A673 (cell line): ENCODE results near the gene TASP1.

Source experiments
- EZH2 ChIP-seq: fragments of 200-600 bp; sonication (generic); IDR thresholded peaks from 2 replicates; pipeline ENCODE4 v1.6.1; 2017; ENCODE audit warnings: borderline replicate concordance, low read depth, mild to moderate bottlenecking, mixed read lengths, antibody characterized with exemption, low read length; ENCODE audit not compliant: poor library complexity, severe bottlenecking
- TF ChIP-seq, protein P1 (sequence below): fragments of 300-800, 200-600 bp; sonication (generic); conservative IDR thresholded peaks from 2 replicates; pipeline ENCODE4 v1.5.1; 2017; ENCODE audit warnings: low read depth, mild to moderate bottlenecking, antibody characterized with exemption, low read length, moderate library complexity, mixed read lengths

DNA sequence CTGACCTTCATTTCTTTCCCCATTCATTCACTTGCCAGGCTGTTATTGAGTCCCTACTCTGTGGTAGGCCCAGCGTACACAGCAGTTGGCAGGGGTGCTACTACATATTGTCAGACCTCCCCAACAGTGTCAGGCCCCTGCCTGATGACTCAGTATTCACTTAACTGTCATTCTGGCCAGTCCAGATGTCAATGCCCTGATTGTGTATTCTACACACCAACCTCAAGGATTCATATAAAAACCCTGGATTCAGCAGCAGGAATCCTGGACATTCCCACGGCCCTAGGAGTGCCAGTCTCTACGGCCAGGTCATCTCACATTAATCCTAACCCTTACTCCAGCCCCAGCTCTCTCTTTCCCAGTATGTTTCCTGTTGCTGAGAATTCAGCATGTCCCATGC, 151.5 kb downstream of the TASP1 start:
- TF ChIP-seq, protein P1, sequence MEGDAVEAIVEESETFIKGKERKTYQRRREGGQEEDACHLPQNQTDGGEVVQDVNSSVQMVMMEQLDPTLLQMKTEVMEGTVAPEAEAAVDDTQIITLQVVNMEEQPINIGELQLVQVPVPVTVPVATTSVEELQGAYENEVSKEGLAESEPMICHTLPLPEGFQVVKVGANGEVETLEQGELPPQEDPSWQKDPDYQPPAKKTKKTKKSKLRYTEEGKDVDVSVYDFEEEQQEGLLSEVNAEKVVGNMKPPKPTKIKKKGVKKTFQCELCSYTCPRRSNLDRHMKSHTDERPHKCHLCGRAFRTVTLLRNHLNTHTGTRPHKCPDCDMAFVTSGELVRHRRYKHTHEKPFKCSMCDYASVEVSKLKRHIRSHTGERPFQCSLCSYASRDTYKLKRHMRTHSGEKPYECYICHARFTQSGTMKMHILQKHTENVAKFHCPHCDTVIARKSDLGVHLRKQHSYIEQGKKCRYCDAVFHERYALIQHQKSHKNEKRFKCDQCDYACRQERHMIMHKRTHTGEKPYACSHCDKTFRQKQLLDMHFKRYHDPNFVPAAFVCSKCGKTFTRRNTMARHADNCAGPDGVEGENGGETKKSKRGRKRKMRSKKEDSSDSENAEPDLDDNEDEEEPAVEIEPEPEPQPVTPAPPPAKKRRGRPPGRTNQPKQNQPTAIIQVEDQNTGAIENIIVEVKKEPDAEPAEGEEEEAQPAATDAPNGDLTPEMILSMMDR: no peak
- TF ChIP-seq EZH2: no peak
